ENCODE measurements around the gene FBLN1.

DNA sequence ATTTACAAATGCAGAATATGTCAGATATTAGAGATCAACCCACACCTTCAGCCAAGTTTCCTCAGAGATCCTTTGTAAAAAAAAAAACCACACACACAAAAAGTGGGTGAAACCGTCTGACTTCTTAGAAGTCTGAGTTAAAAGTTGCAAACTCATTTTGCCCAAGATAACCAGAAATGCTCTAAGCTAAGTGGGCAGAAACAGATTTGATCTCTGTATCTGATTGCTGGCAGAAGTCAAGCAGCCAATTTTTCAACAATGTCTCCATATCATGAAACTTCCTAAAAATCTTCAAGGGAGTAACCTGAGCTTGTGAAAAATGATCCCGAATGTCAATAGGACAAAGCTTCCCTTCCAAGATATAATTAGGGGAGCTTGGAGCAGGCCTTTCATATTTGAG is 140.3 kb downstream of the FBLN1 start:
- no peak for TF ChIP-seq POLR2A (IDR thresholded peaks at IDR 0.05; ENCODE audit: extremely low read depth, insufficient read length)
- TF ChIP-seq, protein P1, sequence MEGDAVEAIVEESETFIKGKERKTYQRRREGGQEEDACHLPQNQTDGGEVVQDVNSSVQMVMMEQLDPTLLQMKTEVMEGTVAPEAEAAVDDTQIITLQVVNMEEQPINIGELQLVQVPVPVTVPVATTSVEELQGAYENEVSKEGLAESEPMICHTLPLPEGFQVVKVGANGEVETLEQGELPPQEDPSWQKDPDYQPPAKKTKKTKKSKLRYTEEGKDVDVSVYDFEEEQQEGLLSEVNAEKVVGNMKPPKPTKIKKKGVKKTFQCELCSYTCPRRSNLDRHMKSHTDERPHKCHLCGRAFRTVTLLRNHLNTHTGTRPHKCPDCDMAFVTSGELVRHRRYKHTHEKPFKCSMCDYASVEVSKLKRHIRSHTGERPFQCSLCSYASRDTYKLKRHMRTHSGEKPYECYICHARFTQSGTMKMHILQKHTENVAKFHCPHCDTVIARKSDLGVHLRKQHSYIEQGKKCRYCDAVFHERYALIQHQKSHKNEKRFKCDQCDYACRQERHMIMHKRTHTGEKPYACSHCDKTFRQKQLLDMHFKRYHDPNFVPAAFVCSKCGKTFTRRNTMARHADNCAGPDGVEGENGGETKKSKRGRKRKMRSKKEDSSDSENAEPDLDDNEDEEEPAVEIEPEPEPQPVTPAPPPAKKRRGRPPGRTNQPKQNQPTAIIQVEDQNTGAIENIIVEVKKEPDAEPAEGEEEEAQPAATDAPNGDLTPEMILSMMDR (IDR thresholded peaks at IDR 0.05; ENCODE audit: low read depth, low read length): no peak
- TF ChIP-seq, protein P2, sequence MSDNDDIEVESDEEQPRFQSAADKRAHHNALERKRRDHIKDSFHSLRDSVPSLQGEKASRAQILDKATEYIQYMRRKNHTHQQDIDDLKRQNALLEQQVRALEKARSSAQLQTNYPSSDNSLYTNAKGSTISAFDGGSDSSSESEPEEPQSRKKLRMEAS (IDR thresholded peaks at IDR 0.05; ENCODE audit: low read depth, low read length): no peak
